T-helper 17 cell (primary cell): ENCODE data around the gene CACUL1. TPM values are rescaled to one million over a fixed set of nuclear protein-coding genes. Genes with fewer than 3 reads are reported as not detected.
"Not testable (repeated sequence)": the region's sequence is repeated elsewhere in the genome, so short reads cannot be mapped to it uniquely, and the experiment has no call there.

Experiments
- ATAC-seq: fragments of 150-1000 bp; cut with Tn5 transposase; 2 replicates; pipeline ENCODE4 v1.10.0; 2021; ENCODE audit warnings: mild to moderate bottlenecking, moderate library complexity
- DNase-seq, 3 donors: peaks; one replicate each; pipeline versions ENCODE4 v3.0.0 to v3.0.0-alpha.2; 2020 to 2021
- H3K9me3 ChIP-seq: one replicate; pipeline ENCODE4 v1.7.0; 2013; ENCODE audit warnings: low read length, mild to moderate bottlenecking; ENCODE audit not compliant: control insufficient read depth, poor library complexity, severe bottlenecking
- H3K27ac Mint-ChIP-seq: one replicate; pipeline ENCODE4 v1.8.0; 2022; ENCODE audit warnings: mild to moderate bottlenecking, moderate library complexity, mixed read lengths
- H3K27me3 Mint-ChIP-seq: one replicate; pipeline ENCODE4 v1.8.0; 2022; ENCODE audit warnings: mixed read lengths
- H3K36me3 Mint-ChIP-seq: one replicate; pipeline ENCODE4 v1.8.0; 2022; ENCODE audit warnings: low read depth, mixed read lengths
- H3K4me1 Mint-ChIP-seq: one replicate; pipeline ENCODE4 v1.8.0; 2022; ENCODE audit warnings: mild to moderate bottlenecking, mixed read lengths
- H3K4me3 Mint-ChIP-seq: one replicate; pipeline ENCODE4 v1.8.0; 2022; ENCODE audit warnings: mild to moderate bottlenecking, moderate library complexity, mixed read lengths
- total RNA-seq, 4 donors: library from RNA in 2 of 4; stranded (reverse) in 2 of 4; gene quantifications; one replicate each; pipeline ENCODE4 v1.2.3 and lab custom pipeline; 2022 to 2026

The CACUL1 gene
- total RNA-seq, 2 donors from 2014 or later, result 30.3 to 32.0 TPM

DNA sequence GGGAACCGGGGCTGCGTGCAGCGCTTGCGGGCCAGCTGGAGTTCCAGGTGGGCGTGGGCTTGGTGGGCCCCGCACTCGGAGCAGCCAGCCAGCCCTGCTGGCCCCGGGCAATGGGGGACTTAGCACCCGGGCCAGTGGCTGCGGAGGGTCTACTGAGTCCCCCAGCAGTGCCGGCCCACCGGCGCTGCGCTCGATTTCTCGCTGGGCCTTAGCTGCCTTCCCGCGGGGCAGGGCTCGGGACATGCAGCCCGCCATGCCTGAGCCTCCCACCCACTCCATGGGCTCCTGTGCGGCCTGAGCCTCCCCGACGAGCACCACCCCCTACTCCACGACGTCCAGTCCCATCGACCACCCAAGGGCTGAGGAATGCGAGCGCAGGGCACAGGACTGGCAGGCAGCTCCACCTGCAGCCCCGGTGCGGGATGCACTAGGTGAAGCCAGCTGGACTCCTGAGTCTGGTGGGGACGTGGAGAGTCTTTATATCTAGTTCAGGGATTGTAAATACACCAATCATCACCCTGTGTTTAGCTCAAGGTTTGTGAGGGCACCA lies 28.2 kb upstream of the CACUL1 start:
- not testable (repeated sequence) for H3K4me1 Mint-ChIP-seq, ATAC-seq, H3K36me3 Mint-ChIP-seq, H3K4me3 Mint-ChIP-seq, H3K9me3 ChIP-seq, H3K27ac Mint-ChIP-seq, DNase-seq
- H3K27me3 Mint-ChIP-seq, result peaks cover 26% of the 10 kb centered on the region

DNA sequence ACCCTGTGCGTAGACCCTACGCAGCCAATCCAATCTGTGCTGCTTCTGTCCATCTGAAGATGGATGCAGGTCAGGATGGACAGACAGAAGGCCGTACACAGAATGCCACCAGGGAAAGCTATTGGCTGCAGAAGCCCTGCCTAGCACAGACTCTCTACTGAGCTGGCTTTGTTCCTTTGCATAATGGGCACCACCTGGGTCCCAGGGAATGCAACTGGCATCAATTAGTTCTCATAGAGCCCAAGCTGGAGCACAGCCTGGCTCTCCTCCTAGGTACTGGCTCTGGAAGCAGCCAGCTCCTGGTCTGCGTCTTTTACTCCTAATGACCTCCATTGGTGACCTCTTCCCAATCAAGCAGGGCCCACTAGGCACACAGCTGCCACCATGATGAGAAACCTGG lies 26.8 kb upstream of the CACUL1 start:
- H3K36me3 Mint-ChIP-seq, result peaks cover 2% of the 10 kb centered on the region
- H3K4me1 Mint-ChIP-seq, result peaks cover 2% of the 10 kb centered on the region
- H3K27me3 Mint-ChIP-seq, result peaks cover 17% of the 10 kb centered on the region
- ATAC-seq, result no peak
- no peak for DNase-seq
- no peak overlapping the region for H3K27ac Mint-ChIP-seq
- H3K4me3 Mint-ChIP-seq, result no peak overlapping the region
- no peaks in the 10 kb centered on the region for H3K9me3 ChIP-seq

DNA sequence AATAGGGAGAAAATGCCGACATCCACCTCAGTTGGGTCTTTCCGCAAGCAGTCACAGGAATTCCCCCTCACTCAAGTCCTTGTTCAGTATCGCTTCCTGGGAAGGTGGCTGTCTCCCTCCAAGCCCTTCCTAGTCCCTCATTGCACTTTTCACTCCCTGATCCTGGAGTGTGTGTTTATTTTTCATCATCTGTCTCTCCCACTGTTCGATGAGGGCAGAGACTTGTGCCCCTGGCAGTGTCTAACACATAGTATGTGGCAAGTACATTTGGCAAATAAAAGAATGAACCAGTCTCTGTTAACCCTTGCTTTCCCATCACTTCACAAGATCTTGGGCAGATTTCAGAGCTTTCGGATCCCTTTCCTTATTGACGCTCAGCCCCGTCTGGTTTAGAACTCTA lies 24.0 kb upstream of the CACUL1 start:
- DNase-seq (no peak), ATAC-seq (no peak)
- peaks cover 2% of the 10 kb centered on the region for H3K4me1 Mint-ChIP-seq
- H3K27ac Mint-ChIP-seq, result no peak overlapping the region
- H3K27me3 Mint-ChIP-seq, result peaks cover 11% of the 10 kb centered on the region
- no peaks in the 10 kb centered on the region for H3K9me3 ChIP-seq
- H3K36me3 Mint-ChIP-seq, result peaks cover 2% of the 10 kb centered on the region
- no peak overlapping the region for H3K4me3 Mint-ChIP-seq

DNA sequence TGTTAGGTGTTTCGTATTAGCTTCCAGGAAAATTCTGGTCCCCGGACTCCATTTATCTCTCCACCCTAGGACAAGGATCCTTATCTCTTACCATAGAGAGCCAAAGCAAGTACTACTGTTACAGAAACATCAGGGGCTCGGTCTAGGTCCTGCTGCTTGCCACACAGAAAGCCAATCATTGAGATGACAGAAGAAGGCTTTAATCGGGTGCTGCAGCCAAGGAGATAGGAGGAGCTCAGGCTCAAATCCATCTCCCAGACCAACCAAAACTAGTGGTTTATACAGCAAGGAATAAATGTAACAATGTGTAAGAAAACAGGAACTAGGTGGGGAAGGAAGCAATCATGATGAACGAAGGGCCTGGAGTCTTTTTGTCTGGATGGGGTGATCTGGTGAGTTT lies 22.2 kb upstream of the CACUL1 start:
- DNase-seq (no peak), ATAC-seq (no peak)
- H3K27me3 Mint-ChIP-seq, result peaks cover 11% of the 10 kb centered on the region
- H3K4me3 Mint-ChIP-seq, result no peak overlapping the region
- peaks cover 2% of the 10 kb centered on the region for H3K36me3 Mint-ChIP-seq
- no peaks in the 10 kb centered on the region for H3K9me3 ChIP-seq
- peaks cover 2% of the 10 kb centered on the region for H3K4me1 Mint-ChIP-seq
- H3K27ac Mint-ChIP-seq, result no peak overlapping the region

DNA sequence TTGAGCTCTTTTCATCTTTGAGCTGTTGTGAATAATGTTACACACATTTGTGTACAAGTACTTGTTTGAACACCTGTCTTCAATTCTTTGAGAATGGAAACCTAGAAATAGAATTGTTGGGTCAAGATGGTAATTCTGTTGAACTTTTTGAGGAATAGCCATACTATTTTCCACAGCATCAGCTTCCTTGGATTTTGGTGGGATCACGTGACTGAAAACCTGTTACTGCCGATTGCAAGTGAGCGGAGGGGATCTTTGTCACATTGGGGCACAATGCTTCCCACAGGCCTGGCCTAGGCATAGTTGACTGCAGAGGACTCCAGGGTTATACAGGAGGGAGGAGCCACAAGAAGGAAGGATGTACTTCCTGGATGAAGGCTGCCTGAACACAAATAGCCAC lies 21.3 kb upstream of the CACUL1 start:
- H3K4me3 Mint-ChIP-seq, result no peak overlapping the region
- H3K27me3 Mint-ChIP-seq, result peaks cover 11% of the 10 kb centered on the region
- H3K27ac Mint-ChIP-seq, result no peak overlapping the region
- H3K9me3 ChIP-seq, result no peaks in the 10 kb centered on the region
- DNase-seq (no peak), ATAC-seq (no peak)
- peaks cover 2% of the 10 kb centered on the region for H3K36me3 Mint-ChIP-seq
- peaks cover under 1% of the 10 kb centered on the region for H3K4me1 Mint-ChIP-seq

DNA sequence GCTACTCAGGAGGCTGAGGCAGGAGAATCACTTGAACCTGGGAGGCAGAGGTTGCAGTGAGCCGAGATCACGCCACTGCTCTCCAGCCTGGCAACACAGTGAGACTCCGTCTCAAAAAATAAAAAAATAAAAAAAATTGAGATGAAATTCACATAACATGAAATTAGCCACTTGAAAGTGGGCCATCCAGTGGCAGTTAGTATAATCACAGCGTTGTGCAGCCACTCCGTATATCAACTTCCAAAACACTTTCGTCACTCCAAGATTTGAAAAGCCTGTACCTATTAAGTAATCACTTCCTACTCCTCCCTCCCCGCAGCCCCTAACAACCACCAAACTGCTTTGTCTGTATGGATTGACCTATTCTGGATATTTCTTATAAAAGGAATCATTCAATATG lies 20.7 kb upstream of the CACUL1 start:
- ATAC-seq, result no peak
- Mint-ChIP-seq H3K27me3 (peaks cover 11% of the 10 kb centered on the region), H3K36me3 (peaks cover 2% of the 10 kb centered on the region), H3K27ac (no peak overlapping the region), H3K4me1 (no peaks in the 10 kb centered on the region), H3K4me3 (no peak overlapping the region)
- DNase-seq, result no peak
- H3K9me3 ChIP-seq, result no peaks in the 10 kb centered on the region

DNA sequence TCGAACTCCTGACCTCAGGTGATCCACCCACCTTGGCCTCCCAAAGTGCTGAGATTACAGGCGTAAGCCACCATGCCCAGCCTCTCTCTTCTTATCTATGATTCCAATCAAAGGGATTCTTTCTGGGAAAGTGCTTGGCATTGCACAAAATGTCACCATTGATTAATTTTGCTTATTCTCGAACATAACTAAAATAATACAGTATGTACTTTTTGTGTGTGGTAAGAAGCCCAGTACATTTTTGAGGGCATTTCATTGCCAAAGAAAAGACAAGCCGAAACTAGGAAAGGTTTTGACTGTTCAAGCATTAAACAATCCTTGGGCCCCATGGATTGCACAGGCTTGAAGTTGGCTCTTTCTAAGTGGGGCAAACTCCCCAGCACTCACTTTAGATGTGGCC lies 18.3 kb upstream of the CACUL1 start:
- Mint-ChIP-seq H3K36me3 (peaks cover 5% of the 10 kb centered on the region), H3K27ac (no peak overlapping the region), H3K4me3 (no peak overlapping the region), H3K4me1 (no peaks in the 10 kb centered on the region), H3K27me3 (peaks cover 7% of the 10 kb centered on the region)
- DNase-seq (no peak), ATAC-seq (no peak)
- H3K9me3 ChIP-seq, result no peaks in the 10 kb centered on the region

DNA sequence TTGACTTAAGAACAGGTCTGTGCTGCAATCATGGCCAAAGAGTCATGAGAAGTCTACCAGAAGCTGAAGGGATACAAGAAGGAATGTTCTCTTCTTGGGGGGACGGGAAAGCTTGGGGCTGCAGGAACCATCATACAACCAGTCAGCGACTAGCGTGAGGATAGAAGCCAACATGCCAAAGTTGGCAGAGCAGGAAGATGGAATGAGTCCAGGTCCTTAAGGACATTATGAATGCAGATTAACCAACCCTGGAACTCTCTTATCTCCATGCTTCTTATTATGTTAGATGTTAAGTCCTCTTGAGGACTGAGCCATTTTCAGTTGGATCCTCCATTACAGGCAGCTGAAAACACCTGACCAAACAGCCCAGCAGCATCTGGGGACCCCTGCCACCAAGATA lies 17.2 kb upstream of the CACUL1 start:
- H3K4me3 Mint-ChIP-seq, result no peak overlapping the region
- H3K4me1 Mint-ChIP-seq, result no peaks in the 10 kb centered on the region
- ATAC-seq (no peak), DNase-seq (no peak)
- H3K27me3 Mint-ChIP-seq, result peaks cover 7% of the 10 kb centered on the region
- H3K27ac Mint-ChIP-seq, result no peak overlapping the region
- H3K36me3 Mint-ChIP-seq, result peaks cover 3% of the 10 kb centered on the region
- no peaks in the 10 kb centered on the region for H3K9me3 ChIP-seq

DNA sequence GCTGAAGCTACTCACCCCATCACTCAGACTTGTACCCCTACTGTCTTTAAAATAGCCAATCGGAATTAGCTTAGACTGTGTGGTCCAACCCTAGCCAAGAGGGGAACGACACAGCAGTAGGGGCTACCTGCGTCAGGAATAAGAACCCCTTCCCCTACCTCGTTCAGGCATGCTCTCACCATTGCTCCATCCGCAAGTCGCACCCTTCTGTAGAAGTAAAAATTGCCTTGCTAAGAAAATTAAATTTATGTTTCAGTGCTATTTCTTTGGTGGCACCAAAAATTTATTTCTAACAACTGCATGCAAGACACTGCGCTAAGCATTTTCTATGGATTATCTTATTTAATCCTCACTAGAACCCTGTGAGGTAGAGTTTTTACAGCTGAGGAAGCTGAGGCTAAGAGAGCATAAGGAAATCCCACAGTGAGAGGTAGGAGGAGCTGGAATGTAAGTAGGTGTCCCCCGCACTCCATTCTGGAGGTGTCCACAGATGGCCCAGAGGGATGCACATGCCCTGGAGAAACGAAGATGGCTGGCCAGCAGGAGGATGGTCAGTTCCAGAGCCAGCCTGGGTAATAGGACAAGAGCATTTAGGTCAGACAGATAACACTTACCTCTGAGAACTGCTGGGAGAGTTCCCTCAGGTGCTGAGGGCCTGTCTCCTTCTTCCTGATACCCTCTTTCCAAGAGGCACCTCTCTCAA lies 15.3 kb upstream of the CACUL1 start:
- no peak for DNase-seq
- Mint-ChIP-seq H3K4me1 (no peaks in the 10 kb centered on the region), H3K27ac (peak overlapping the region; percentile 22), H3K36me3 (peaks cover 5% of the 10 kb centered on the region), H3K4me3 (no peak overlapping the region), H3K27me3 (peaks cover 7% of the 10 kb centered on the region)
- no peaks in the 10 kb centered on the region for H3K9me3 ChIP-seq
- ATAC-seq, result no peak

DNA sequence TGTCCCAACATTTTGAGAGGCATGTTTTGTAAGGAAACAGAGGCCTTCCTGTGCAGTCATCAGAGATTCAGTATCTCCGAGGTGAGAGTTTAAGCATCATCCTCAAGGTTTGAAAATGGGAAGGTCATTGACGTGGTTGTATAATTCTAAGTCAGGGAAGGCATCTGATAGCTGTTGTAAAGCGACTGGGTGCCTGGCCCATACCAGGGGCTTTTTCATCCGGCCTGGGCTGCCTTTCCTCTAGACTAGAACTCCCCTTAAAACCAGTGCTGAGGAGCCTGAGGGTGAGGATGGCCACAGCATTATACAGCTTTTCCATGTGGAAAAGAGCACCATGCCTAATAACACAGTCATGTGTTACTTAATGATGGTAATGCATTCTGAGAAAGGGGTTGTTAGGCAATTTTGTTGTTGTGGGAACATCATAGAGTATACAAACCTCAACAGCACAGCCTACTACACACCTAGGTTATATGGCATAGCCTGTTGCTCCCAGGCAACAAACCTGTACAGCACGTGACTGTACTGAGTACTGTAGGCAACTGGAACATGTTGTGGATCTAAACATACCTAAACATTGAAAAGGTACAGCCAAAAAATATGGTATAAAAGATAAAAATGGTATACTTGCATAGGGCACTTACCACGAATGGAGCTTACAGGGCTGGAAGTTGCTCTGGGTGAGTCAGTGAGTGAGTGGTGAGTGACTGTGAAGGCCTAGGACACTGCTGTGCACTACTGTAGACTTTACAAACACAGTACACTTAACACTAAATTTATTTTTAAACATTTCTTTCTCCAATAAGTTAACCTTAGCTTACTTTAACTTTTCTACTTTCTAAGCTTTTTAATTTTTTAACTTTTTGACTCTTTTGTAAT lies 13.5 kb upstream of the CACUL1 start:
- peaks cover 5% of the 10 kb centered on the region for H3K36me3 Mint-ChIP-seq
- H3K27me3 Mint-ChIP-seq, result peaks cover 5% of the 10 kb centered on the region
- H3K4me3 Mint-ChIP-seq, result no peak overlapping the region
- no peak for DNase-seq
- H3K27ac Mint-ChIP-seq, result no peak overlapping the region
- ATAC-seq, result no peak
- no peaks in the 10 kb centered on the region for H3K9me3 ChIP-seq
- H3K4me1 Mint-ChIP-seq, result no peaks in the 10 kb centered on the region

DNA sequence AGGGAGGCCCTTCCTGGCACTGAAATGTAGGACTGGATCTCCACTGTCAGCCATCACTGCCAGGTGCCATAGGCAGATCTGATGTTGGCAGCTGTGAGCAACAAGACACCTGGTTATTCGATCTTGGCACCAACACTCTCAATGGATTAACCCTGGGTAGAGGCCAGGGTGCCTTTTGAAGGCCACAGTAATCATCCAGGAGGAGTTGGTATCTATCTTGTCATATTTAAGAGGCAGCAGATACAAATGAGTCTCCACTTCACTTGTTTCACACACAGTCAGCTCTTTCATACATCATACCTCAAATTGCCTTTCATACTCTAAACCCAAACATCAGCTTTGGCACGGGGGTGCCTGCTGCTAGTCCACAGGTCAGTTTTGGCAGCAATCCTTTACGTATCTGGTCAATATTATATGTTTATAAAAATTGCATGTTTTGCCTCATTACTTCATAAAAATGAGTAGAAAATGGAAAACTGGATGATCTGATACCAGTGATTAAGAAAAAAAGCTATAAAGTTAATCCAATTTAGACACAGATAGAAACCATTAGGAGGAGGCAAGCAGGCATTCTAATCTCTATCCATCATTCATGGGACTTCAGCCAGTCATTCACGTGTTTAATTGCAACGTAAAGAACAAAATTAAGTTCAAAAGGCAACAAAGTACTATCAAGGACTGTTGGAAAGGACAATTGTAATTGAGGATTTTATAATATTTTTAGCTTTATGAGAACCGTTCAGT lies 12.7 kb upstream of the CACUL1 start:
- H3K9me3 ChIP-seq, result no peaks in the 10 kb centered on the region
- Mint-ChIP-seq H3K4me1 (no peaks in the 10 kb centered on the region), H3K36me3 (peaks cover 5% of the 10 kb centered on the region), H3K4me3 (no peak overlapping the region), H3K27ac (no peak overlapping the region), H3K27me3 (peaks cover 5% of the 10 kb centered on the region)
- DNase-seq (no peak), ATAC-seq (no peak)

DNA sequence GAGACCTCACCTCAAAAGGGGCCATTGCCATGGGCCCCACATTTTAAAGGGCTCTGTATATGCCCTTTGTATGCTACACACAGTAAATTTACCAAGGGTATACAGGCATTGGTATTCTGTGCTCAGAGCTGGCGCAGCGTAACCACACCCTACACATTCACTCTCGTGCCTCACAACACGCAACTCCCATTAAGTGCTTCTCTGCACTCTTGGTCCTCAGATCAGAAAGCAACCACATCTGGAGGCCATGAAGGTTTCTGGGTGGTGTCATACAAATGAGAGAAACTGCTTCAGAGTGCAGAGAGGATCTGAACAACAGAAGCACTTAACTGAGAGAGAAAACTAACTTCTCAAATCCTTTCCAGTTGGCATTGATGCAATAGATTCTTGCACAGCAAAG lies 9.4 kb upstream of the CACUL1 start:
- H3K27ac Mint-ChIP-seq, result no peak overlapping the region
- DNase-seq (no peak), ATAC-seq (no peak)
- H3K4me3 Mint-ChIP-seq, result no peak overlapping the region
- no peaks in the 10 kb centered on the region for H3K9me3 ChIP-seq
- peaks cover 2% of the 10 kb centered on the region for H3K36me3 Mint-ChIP-seq
- no peaks in the 10 kb centered on the region for H3K4me1 Mint-ChIP-seq
- H3K27me3 Mint-ChIP-seq, result peaks cover 9% of the 10 kb centered on the region
